Renal cortex interstitium (tissue), 11 donors: Measurements from ENCODE around the gene PRTFDC1. TPM values are rescaled to one million over a fixed set of nuclear protein-coding genes. Genes with fewer than 3 reads are reported as not detected.

Experiments
- DNase-seq, 11 donors: peaks; one replicate each; pipeline ENCODE4 v3.0.0-alpha.2; 2013; ENCODE audit warnings: low read depth in 9 of 11, low spot score in 4 of 11; ENCODE audit errors: extremely low read depth in 1 of 11
- polyA plus RNA-seq, 3 donors: library from polyadenylated mRNA; unstranded; fragments of 120-200 nt; gene quantifications; one replicate each; pipeline ENCODE4 v1.2.1, GENCODE V29; 2013; ENCODE audit not compliant: insufficient read length in 3 of 3

PRTFDC1 gene
- polyA plus RNA-seq, 3 donors = 33.5 to 41.3 (median 38.8) TPM

GRCh38 chr10:24826009-24826408, 126.4 kb downstream of the PRTFDC1 start:
- DNase-seq = no peak

- no peak for DNase-seq
These were observed 126.9 kb downstream of the PRTFDC1 start for GRCh38 chr10:24825551-24825950.

GRCh38 chr10:24824536-24824935, 127.9 kb downstream of the PRTFDC1 start:
- no peak for DNase-seq

- no peak for DNase-seq
These were observed 128.3 kb downstream of the PRTFDC1 start for GRCh38 chr10:24824124-24824523.

GRCh38 chr10:24822590-24822989, 129.8 kb downstream of the PRTFDC1 start:
- DNase-seq = no peak

- DNase-seq = no peak
These were observed 130.4 kb downstream of the PRTFDC1 start for GRCh38 chr10:24821986-24822385.

GRCh38 chr10:24816868-24817396, 135.5 kb downstream of the PRTFDC1 start:
- DNase-seq = no peak

GRCh38 chr10:24814568-24815313, 137.7 kb downstream of the PRTFDC1 start:
- no peak for DNase-seq

GRCh38 chr10:24813856-24814255, 138.6 kb downstream of the PRTFDC1 start:
- DNase-seq = no peak

- no peak for DNase-seq
These were observed 146.1 kb downstream of the PRTFDC1 start for GRCh38 chr10:24806262-24806661.

GRCh38 chr10:24804956-24805355, 147.4 kb downstream of the PRTFDC1 start:
- DNase-seq = no peak

- DNase-seq = no peak
These were observed 148.0 kb downstream of the PRTFDC1 start for GRCh38 chr10:24804392-24804791.

- no peak for DNase-seq
These were observed 150.0 kb downstream of the PRTFDC1 start for GRCh38 chr10:24802378-24802777.

- DNase-seq = no peak
These were observed 151.5 kb downstream of the PRTFDC1 start for GRCh38 chr10:24800861-24801260.

Other genes starting within 250 kb of the PRTFDC1 start
- gene ARHGAP21, start 228.7 kb downstream of the PRTFDC1 start, polyA plus RNA-seq = 10 to 100 TPM; 81.1 to 91.0 (median 82.9) TPM
- 1 to 10 TPM; 3.4 to 4.4 (median 4.2) TPM for gene ENKUR, start 63.6 kb upstream of the PRTFDC1 start, polyA plus RNA-seq
- 10 to 100 TPM; 14.1 to 17.2 (median 15.4) TPM for gene THNSL1, start 64.0 kb upstream of the PRTFDC1 start, polyA plus RNA-seq
- under 1 TPM; 0.17 to 0.38 (median 0.22) TPM for gene GPR158, start 222.4 kb upstream of the PRTFDC1 start, polyA plus RNA-seq